OCI-LY3 (cell line): ENCODE measurements around the gene POLR2L.

ENCODE experiments used
- H2AFZ ChIP-seq: fragments of 200-600, 300-600 bp; shearing (Covaris generic); 2 replicates; pipeline ENCODE4 v1.6.0; 2014; ENCODE audit warnings: antibody characterized with exemption, low read depth, low read length
- H3K27ac ChIP-seq: fragments of 200-600, 300-600 bp; sonication (generic); 2 replicates; pipeline ENCODE4 v1.5.1; 2014; ENCODE audit warnings: mild to moderate bottlenecking, low read length, moderate library complexity, mixed read lengths
- H3K27me3 ChIP-seq: fragments of 200-600, 300-600 bp; sonication (generic); 2 replicates; pipeline ENCODE4 v1.6.1; 2014; ENCODE audit warnings: low read depth, low read length, mixed read lengths
- H3K36me3 ChIP-seq: fragments of 200-600, 300-600 bp; sonication (generic); replicated peaks from 2 replicates; pipeline ENCODE3; 2014; ENCODE audit warnings: low read depth, low read length, mixed read lengths
- H3K4me1 ChIP-seq: fragments of 300-600, 200-600 bp; sonication (generic); 2 replicates; pipeline ENCODE4 v1.6.1; 2014; ENCODE audit warnings: low read length, mixed read lengths
- H3K4me2 ChIP-seq: fragments of 200-600, 300-600 bp; sonication (generic); 2 replicates; pipeline ENCODE4 v1.6.1; 2014; ENCODE audit warnings: low read length, mixed read lengths
- H3K4me3 ChIP-seq: fragments of 300-600, 200-600 bp; sonication (generic); 2 replicates; pipeline ENCODE4 v1.5.1; 2014; ENCODE audit warnings: antibody characterized with exemption, mild to moderate bottlenecking, low read length, moderate library complexity
- H3K79me2 ChIP-seq: fragments of 300-600, 200-600 bp; shearing (Covaris generic); 2 replicates; pipeline ENCODE4 v1.6.1; 2014; ENCODE audit warnings: mild to moderate bottlenecking, low read length, mixed read lengths
- H3K9ac ChIP-seq: fragments of 300-600, 200-600 bp; shearing (Covaris generic); 2 replicates; pipeline ENCODE4 v1.6.0; 2014; ENCODE audit warnings: mild to moderate bottlenecking, low read length, moderate library complexity
- H3K9me3 ChIP-seq: fragments of 200-600, 300-600 bp; shearing (Covaris generic); 2 replicates; pipeline ENCODE4 v1.6.1; 2014; ENCODE audit warnings: low read length, mixed read lengths; ENCODE audit not compliant: insufficient read depth
- H4K20me1 ChIP-seq: fragments of 200-600, 300-600 bp; sonication (generic); 2 replicates; pipeline ENCODE4 v1.6.1; 2016; ENCODE audit warnings: low read length, mixed read lengths; ENCODE audit not compliant: insufficient read depth
- EZH2phosphoT487 ChIP-seq: fragments of 200-600 bp; shearing (Covaris generic); IDR thresholded peaks from 2 replicates; pipeline ENCODE4 v1.6.1; 2018; ENCODE audit warnings: antibody characterized with exemption, mixed run types, low read depth
- TF ChIP-seq, protein P1 (sequence below): fragments of 200-600, 300-600 bp; sonication (generic); IDR thresholded peaks from 2 replicates; pipeline ENCODE4 v1.5.1; 2014; ENCODE audit warnings: antibody characterized with exemption, low read length, low read depth

The POLR2L gene

DNA sequence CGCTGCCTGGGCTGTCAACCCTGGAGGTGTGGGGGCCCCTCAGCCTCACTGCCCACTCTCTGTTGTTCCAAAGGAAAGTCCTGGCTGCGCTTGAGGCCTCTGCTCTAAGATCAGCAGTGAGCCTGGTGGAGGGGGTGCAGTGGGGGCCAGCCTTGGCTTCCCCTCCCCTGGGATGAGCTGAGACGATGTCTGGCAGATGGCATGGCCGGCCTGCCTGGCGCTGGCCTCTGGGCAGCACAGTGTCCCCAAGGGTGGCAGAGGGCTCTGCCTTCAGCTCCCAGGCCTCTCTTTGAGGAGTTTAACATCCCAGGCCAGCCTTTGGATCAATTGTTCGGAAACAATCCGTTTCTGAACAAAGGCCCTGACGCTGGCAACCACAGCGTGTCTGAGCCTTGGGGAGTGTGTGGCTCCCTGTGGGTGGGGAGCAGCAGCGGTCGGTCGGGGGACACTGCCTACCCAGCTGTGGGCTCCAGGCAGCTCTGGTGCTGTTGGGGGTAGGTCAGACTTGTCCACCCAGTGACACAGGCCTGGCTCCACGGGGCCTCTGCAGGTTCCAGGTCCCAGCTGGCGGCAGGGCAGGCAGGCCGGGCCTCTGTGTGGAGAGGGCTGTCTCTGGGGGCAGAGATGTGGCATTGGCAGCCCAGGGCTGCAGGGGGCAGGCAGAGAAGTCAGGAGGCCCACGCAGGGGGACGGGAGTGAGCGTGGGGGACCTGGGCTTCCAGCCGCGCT is 12.4 kb upstream of the POLR2L start:
- Histone ChIP-seq H3K9ac (no peak overlapping the region), H4K20me1 (no peaks in the 10 kb centered on the region), H2AFZ (no peak overlapping the region), H3K79me2 (no peaks in the 10 kb centered on the region), H3K27ac (no peak overlapping the region), H3K9me3 (no peaks in the 10 kb centered on the region), H3K36me3 (no peaks in the 10 kb centered on the region), H3K4me2 (no peak overlapping the region), H3K27me3 (no peaks in the 10 kb centered on the region), H3K4me3 (no peak overlapping the region), H3K4me1 (no peaks in the 10 kb centered on the region)
- TF ChIP-seq, protein P1, sequence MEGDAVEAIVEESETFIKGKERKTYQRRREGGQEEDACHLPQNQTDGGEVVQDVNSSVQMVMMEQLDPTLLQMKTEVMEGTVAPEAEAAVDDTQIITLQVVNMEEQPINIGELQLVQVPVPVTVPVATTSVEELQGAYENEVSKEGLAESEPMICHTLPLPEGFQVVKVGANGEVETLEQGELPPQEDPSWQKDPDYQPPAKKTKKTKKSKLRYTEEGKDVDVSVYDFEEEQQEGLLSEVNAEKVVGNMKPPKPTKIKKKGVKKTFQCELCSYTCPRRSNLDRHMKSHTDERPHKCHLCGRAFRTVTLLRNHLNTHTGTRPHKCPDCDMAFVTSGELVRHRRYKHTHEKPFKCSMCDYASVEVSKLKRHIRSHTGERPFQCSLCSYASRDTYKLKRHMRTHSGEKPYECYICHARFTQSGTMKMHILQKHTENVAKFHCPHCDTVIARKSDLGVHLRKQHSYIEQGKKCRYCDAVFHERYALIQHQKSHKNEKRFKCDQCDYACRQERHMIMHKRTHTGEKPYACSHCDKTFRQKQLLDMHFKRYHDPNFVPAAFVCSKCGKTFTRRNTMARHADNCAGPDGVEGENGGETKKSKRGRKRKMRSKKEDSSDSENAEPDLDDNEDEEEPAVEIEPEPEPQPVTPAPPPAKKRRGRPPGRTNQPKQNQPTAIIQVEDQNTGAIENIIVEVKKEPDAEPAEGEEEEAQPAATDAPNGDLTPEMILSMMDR: no peak
- no peak for TF ChIP-seq EZH2phosphoT487

DNA sequence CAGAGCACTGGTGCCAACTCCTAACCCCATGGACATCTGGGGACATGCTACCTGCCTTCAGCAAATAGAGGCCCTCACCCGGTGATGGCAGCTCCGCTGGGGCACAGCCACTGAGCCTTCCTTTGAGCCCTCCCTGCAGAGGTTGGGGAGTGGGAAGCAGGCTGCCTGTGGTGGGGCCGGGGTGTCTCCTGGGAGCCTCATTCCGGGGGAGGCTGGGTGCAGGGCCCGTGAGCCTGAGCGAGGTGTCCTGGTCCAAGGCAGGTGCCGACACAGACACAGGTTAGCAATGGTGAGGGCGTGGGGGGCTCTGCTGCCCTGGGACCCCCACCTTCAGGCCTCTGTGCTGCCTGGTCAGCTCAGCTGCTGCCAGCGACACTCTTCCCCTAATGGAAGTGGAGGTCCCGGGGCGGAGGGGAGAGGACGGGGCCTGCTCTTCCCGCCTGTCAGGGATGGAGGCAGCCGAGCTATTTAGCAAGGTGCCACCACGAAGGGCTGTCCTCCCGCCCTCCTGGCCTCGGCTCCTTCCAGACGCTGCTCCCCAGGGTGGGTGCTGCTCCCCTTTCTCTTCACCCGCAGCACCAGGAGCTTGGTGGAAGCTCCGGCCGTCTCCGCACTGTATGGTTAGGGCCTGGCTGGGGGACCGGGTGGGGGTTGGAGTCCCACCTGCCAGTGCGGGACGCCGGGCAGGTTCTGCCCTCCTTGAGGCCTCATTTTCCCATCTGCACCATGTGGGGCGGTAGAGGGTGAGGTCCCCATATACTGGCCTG is 11.5 kb upstream of the POLR2L start:
- Histone ChIP-seq H3K9me3 (no peaks in the 10 kb centered on the region), H3K36me3 (no peaks in the 10 kb centered on the region), H3K4me2 (no peak overlapping the region), H3K79me2 (no peaks in the 10 kb centered on the region), H3K4me1 (peaks cover 5% of the 10 kb centered on the region), H2AFZ (no peak overlapping the region), H3K27me3 (no peaks in the 10 kb centered on the region), H4K20me1 (no peaks in the 10 kb centered on the region), H3K4me3 (no peak overlapping the region), H3K9ac (no peak overlapping the region), H3K27ac (no peak overlapping the region)
- TF ChIP-seq, protein P1: no peak
- TF ChIP-seq EZH2phosphoT487: no peak

DNA sequence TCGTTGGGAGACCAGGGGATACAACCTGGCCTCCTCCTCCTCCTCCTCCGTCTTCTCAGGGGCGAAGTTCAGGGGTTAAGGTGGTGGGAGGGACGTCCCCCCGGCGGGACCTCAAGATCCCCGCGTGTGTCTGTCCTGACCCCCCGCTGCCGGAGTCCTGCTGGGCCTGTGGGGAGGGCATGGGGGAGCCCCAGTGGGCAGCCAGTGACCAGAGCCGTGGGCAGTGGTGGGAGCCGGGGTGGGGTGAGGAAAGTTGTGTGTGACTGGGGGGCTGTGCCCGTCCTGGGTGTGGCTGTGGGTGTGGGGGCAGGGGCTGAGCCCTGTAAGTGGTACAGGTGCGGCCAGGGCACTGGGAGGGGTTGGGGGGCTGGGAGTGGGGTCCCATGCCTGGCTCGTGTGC is 10.4 kb upstream of the POLR2L start:
- no peak overlapping the region for H3K9ac ChIP-seq
- H3K27ac ChIP-seq: no peak overlapping the region
- H3K79me2 ChIP-seq: no peaks in the 10 kb centered on the region
- H3K27me3 ChIP-seq: no peaks in the 10 kb centered on the region
- H3K36me3 ChIP-seq: no peaks in the 10 kb centered on the region
- TF ChIP-seq, protein P1: no peak
- no peak for TF ChIP-seq EZH2phosphoT487
- no peak overlapping the region for H3K4me3 ChIP-seq
- peaks cover 10% of the 10 kb centered on the region for H3K4me1 ChIP-seq
- H4K20me1 ChIP-seq: no peaks in the 10 kb centered on the region
- no peak overlapping the region for H2AFZ ChIP-seq
- no peak overlapping the region for H3K4me2 ChIP-seq
- H3K9me3 ChIP-seq: no peaks in the 10 kb centered on the region
